ENCODE data around the gene TRIM65. TPM values are rescaled to one million over a fixed set of nuclear protein-coding genes. Genes with fewer than 3 reads are reported as not detected.

Gene TRIM65
- total and polyA plus RNA-seq, 2 of the 13 experiments (the other 11 are each of a cell fraction or from before 2014, with no cell fraction given) = 10.3 to 22.4 TPM

GRCh38 chr17:75922963-75923874 lies 26.5 kb upstream of the TRIM65 start (continued):
- 0 out of 2 replicates have a peak, but pooled peaks have one; percentile 35 for TF ChIP-seq ZNF773 (CRISPR knock-in tag; IDR thresholded peaks at IDR 0.05; ENCODE audit: borderline replicate concordance)
- no peak for TF ChIP-seq ZNF280B (CRISPR knock-in tag; IDR thresholded peaks at IDR 0.05; ENCODE audit: borderline replicate concordance)
- peak; percentile 26 for TF ChIP-seq HIC2 (CRISPR knock-in tag; IDR thresholded peaks at IDR 0.05; ENCODE audit: low read depth)
- no peak for TF ChIP-seq MEIS2 (CRISPR knock-in tag; IDR thresholded peaks at IDR 0.05)
- TF ChIP-seq ZNF788 (CRISPR knock-in tag; IDR thresholded peaks at IDR 0.05; ENCODE audit: borderline replicate concordance) = peak; percentile 14; the same call in 1 of the 2 replicates
- peak; percentile 8; the same call in 1 of the 2 replicates for TF ChIP-seq ZMYM3 (CRISPR knock-in tag; IDR thresholded peaks at IDR 0.05)
- no peak for TF ChIP-seq ZNF33A (CRISPR knock-in tag; IDR thresholded peaks at IDR 0.05; ENCODE audit: borderline replicate concordance)
- no peak for TF ChIP-seq ZNF761 (CRISPR knock-in tag; conservative IDR thresholded peaks at IDR 0.05)
- TF ChIP-seq MED1 (CRISPR knock-in tag; IDR thresholded peaks at IDR 0.05) = peak; percentile 43; the same call in 1 of the 2 replicates
- TF ChIP-seq GTF2F1 (IDR thresholded peaks at IDR 0.05; ENCODE audit: low read length) = no peak
- TF ChIP-seq TEAD3 (CRISPR knock-in tag; optimal IDR thresholded peaks at IDR 0.05; ENCODE audit: borderline replicate concordance) = peak; percentile 25
- TF ChIP-seq NR1H2 (CRISPR knock-in tag; IDR thresholded peaks at IDR 0.05; ENCODE audit: borderline replicate concordance, low read depth) = peak; percentile 64; the same call in 1 of the 2 replicates
- TF ChIP-seq ZFP91 (CRISPR knock-in tag; IDR thresholded peaks at IDR 0.05; ENCODE audit: borderline replicate concordance) = peak; percentile 56; the same call in 1 of the 2 replicates
- TF ChIP-seq ADNP (CRISPR knock-in tag; IDR thresholded peaks at IDR 0.05) = no peak
- no peak for TF ChIP-seq ZNF550 (CRISPR knock-in tag; IDR thresholded peaks at IDR 0.05; ENCODE audit: borderline replicate concordance)
- peak; percentile 81; the same call in 1 of the 2 replicates for TF ChIP-seq MTA1 (CRISPR knock-in tag; IDR thresholded peaks at IDR 0.05; ENCODE audit: borderline replicate concordance)
- peak; percentile 16; the same call in 1 of the 2 replicates for TF ChIP-seq GABPB1 (CRISPR knock-in tag; IDR thresholded peaks at IDR 0.05)
- TF ChIP-seq SPEN (CRISPR knock-in tag; IDR thresholded peaks at IDR 0.05; ENCODE audit: low read depth) = peak; percentile 51; the same call in 1 of the 2 replicates
- TF ChIP-seq PATZ1 (CRISPR knock-in tag; IDR thresholded peaks at IDR 0.05) = 0 out of 2 replicates have a peak, but pooled peaks have one; percentile 38
- peak; percentile 53; the same call in 1 of the 2 replicates for TF ChIP-seq MXD1 (CRISPR knock-in tag; IDR thresholded peaks at IDR 0.05)
- TF ChIP-seq JDP2 (CRISPR knock-in tag; IDR thresholded peaks at IDR 0.05; ENCODE audit: borderline replicate concordance) = no peak

All from HepG2 (cell line).